IMR-90 (cell line): Measurements from ENCODE around the gene RECQL5. TPM values are rescaled to one million over a fixed set of nuclear protein-coding genes. Genes with fewer than 3 reads are reported as not detected.

ENCODE experiments used
- ATAC-seq: fragments of 200-7000 bp; cut with Tn5 transposase; 2 replicates; pipeline ENCODE4 v1.9.1; 2020; ENCODE audit warnings: low read depth, mild to moderate bottlenecking, moderate library complexity
- BruUV-seq: library from RNA; stranded (reverse); fragments of 400-500 nt; replicated peaks from 2 replicates; lab custom pipeline; 2021; lab: Mats Ljungman, UMichigan
- CTCF ChIA-PET: fragments of 300-600 bp; formaldehyde crosslinking; extraction: SDS; loops from one replicate; lab custom pipeline; 2021; ENCODE audit warnings: antibody characterized with exemption; lab: Yijun Ruan, JAX
- POLR2A ChIA-PET: fragments of 300-600 bp; sonication (Branson Sonifier 250); formaldehyde crosslinking; loops from one replicate; lab custom pipeline; 2022; ENCODE audit warnings: antibody characterized with exemption; ENCODE audit not compliant: unreplicated experiment; lab: Charles Lee
- DNase-seq: peaks from one replicate; pipeline ENCODE4 v3.0.0; 2013
- H2AFZ ChIP-seq: replicated peaks from 2 replicates; pipeline ENCODE3; 2013; ENCODE audit warnings: low read length, mild to moderate bottlenecking; ENCODE audit not compliant: poor library complexity
- H2AK5ac ChIP-seq: 2 replicates; pipeline ENCODE4 v1.6.1; 2013; ENCODE audit warnings: low read depth, low read length, inconsistent platforms
- H2AK9ac ChIP-seq: replicated peaks from 2 replicates; pipeline ENCODE3; 2013; ENCODE audit warnings: mild to moderate bottlenecking, low read depth, low read length, moderate library complexity; ENCODE audit not compliant: poor library complexity
- H2BK120ac ChIP-seq: 2 replicates; pipeline ENCODE4 v1.6.1; 2013; ENCODE audit warnings: low read depth, low read length, inconsistent platforms
- H2BK15ac ChIP-seq: 3 replicates; pipeline ENCODE4 v1.6.1; 2013; ENCODE audit warnings: low read depth, low read length, inconsistent platforms
- H2BK20ac ChIP-seq: 2 replicates; pipeline ENCODE4 v1.6.1; 2013; ENCODE audit warnings: low read depth, mild to moderate bottlenecking, inconsistent platforms, low read length, moderate library complexity
- H2BK5ac ChIP-seq: 2 replicates; pipeline ENCODE4 v1.6.1; 2013; ENCODE audit warnings: mild to moderate bottlenecking, low read depth, low read length, inconsistent platforms; ENCODE audit not compliant: poor library complexity, severe bottlenecking
- H3K14ac ChIP-seq: replicated peaks from 2 replicates; pipeline ENCODE4 v1.6.1; 2013; ENCODE audit warnings: low read depth, low read length, inconsistent platforms
- H3K18ac ChIP-seq: 2 replicates; pipeline ENCODE4 v1.6.1; 2013; ENCODE audit warnings: low read depth, low read length, control low read depth
- H3K23ac ChIP-seq: 2 replicates; pipeline ENCODE4 v1.6.1; 2013; ENCODE audit warnings: low read depth, low read length, inconsistent platforms
- H3K27ac ChIP-seq: 2 replicates; pipeline ENCODE4 v1.5.1; 2013; ENCODE audit warnings: mild to moderate bottlenecking, control low read depth, low read length; ENCODE audit not compliant: insufficient read depth
- H3K27me3 ChIP-seq: 2 replicates; pipeline ENCODE4 v1.6.1; 2013; ENCODE audit warnings: low read length; ENCODE audit not compliant: control insufficient read depth, insufficient read depth
- H3K36me3 ChIP-seq: 2 replicates; pipeline ENCODE4 v1.6.1; 2013; ENCODE audit warnings: low read length, mixed read lengths; ENCODE audit not compliant: control insufficient read depth, insufficient read depth
- H3K4ac ChIP-seq: 2 replicates; pipeline ENCODE4 v1.6.1; 2013; ENCODE audit warnings: low read depth, low read length, inconsistent platforms
- H3K4me1 ChIP-seq: 2 replicates; pipeline ENCODE4 v1.6.1; 2013; ENCODE audit warnings: low read length, mixed read lengths; ENCODE audit not compliant: control insufficient read depth, insufficient read depth
- H3K4me2 ChIP-seq: 2 replicates; pipeline ENCODE4 v1.6.1; 2013; ENCODE audit warnings: low read depth, mild to moderate bottlenecking, control low read depth, low read length, moderate library complexity
- H3K4me3 ChIP-seq: 2 replicates; pipeline ENCODE4 v1.5.1; 2013; ENCODE audit warnings: low read depth, mild to moderate bottlenecking, control low read depth, low read length, moderate library complexity; ENCODE audit not compliant: insufficient read depth
- H3K56ac ChIP-seq: 2 replicates; pipeline ENCODE4 v1.6.1; 2013; ENCODE audit warnings: low read length, inconsistent platforms; ENCODE audit not compliant: insufficient read depth; ENCODE audit errors: extremely low read depth
- H3K79me1 ChIP-seq, 2 experiments: 2 replicates each; pipeline ENCODE4 v1.6.1; 2013; ENCODE audit warnings: low read length in 2 of 2, inconsistent platforms in 1 of 2, low read depth in 1 of 2
- H3K9ac ChIP-seq: 2 replicates; pipeline ENCODE4 v1.6.1; 2013; ENCODE audit warnings: low read depth, low read length, control low read depth
- H3K9me1 ChIP-seq: 2 replicates; pipeline ENCODE4 v1.6.1; 2013; ENCODE audit warnings: low read length, inconsistent platforms; ENCODE audit not compliant: insufficient read depth
- H3K9me3 ChIP-seq: 2 replicates; pipeline ENCODE4 v1.6.1; 2013; ENCODE audit warnings: low read length; ENCODE audit not compliant: control insufficient read depth, insufficient read depth
- H4K20me1 ChIP-seq: 2 replicates; pipeline ENCODE4 v1.6.1; 2013; ENCODE audit warnings: low read length, inconsistent platforms; ENCODE audit not compliant: insufficient read depth
- H4K5ac ChIP-seq: 2 replicates; pipeline ENCODE4 v1.6.1; 2013; ENCODE audit warnings: mild to moderate bottlenecking, low read depth, low read length, control low read depth
- H4K8ac ChIP-seq, 2 experiments: 2 replicates each; pipeline ENCODE4 v1.6.1; 2013; ENCODE audit warnings: low read depth in 2 of 2, low read length in 2 of 2, control low read depth in 1 of 2, inconsistent platforms in 1 of 2
- H4K91ac ChIP-seq: 2 replicates; pipeline ENCODE4 v1.6.1; 2013; ENCODE audit warnings: low read depth, low read length, inconsistent platforms; ENCODE audit not compliant: insufficient read depth
- BHLHE40 ChIP-seq: fragments of 150-350 bp; IDR thresholded peaks from 2 replicates; pipeline ENCODE4 v1.6.1; 2016; ENCODE audit warnings: mild to moderate bottlenecking, low read depth, low read length
- CEBPB ChIP-seq: IDR thresholded peaks from 2 replicates; pipeline ENCODE4 v1.6.1; 2012; ENCODE audit warnings: low read depth, low read length, improper control_type of control experiment
- CHD1 ChIP-seq: IDR thresholded peaks from 2 replicates; pipeline ENCODE4 v1.6.1; 2012; ENCODE audit warnings: low read depth, low read length, improper control_type of control experiment
- MAZ ChIP-seq: IDR thresholded peaks from 2 replicates; pipeline ENCODE4 v1.6.1; 2012; ENCODE audit warnings: low read depth, mild to moderate bottlenecking, low read length, improper control_type of control experiment, moderate library complexity, borderline replicate concordance
- MXI1 ChIP-seq: IDR thresholded peaks from 2 replicates; pipeline ENCODE4 v1.6.1; 2012; ENCODE audit warnings: low read depth, mild to moderate bottlenecking, low read length, moderate library complexity, borderline replicate concordance
- NFE2L2 ChIP-seq: fragments of 150-350 bp; IDR thresholded peaks from 2 replicates; pipeline ENCODE4 v1.6.1; 2016; ENCODE audit warnings: low read depth, mild to moderate bottlenecking, low read length
- POLR2A ChIP-seq: IDR thresholded peaks from 2 replicates; pipeline ENCODE4 v1.6.1; 2012; ENCODE audit warnings: mild to moderate bottlenecking, low read depth, low read length
- RAD21 ChIP-seq: IDR thresholded peaks from 2 replicates; pipeline ENCODE4 v1.6.1; 2012; ENCODE audit warnings: low read length, improper control_type of control experiment
- RCOR1 ChIP-seq: IDR thresholded peaks from 2 replicates; pipeline ENCODE4 v1.6.1; 2012; ENCODE audit warnings: mild to moderate bottlenecking, low read length, improper control_type of control experiment; ENCODE audit not compliant: insufficient replicate concordance
- SMC3 ChIP-seq: fragments of 150-350 bp; IDR thresholded peaks from 2 replicates; pipeline ENCODE4 v1.6.1; 2016; ENCODE audit warnings: low read depth, mild to moderate bottlenecking, antibody characterized with exemption, low read length, moderate library complexity
- WGBS, 2 experiments: methylation state at CpG; one replicate each; pipeline versions ENCODE4 v1.1.5 to v1.1.7; 2013; ENCODE audit warnings: missing lambda C conversion rate in 2 of 2; ENCODE audit not compliant: insufficient read length in 1 of 2; ENCODE audit errors: extremely low coverage in 2 of 2; 5-methylcytosine and 5-hydroxymethylcytosine counted together
- dilution Hi-C: fragments of 300-500 bp; cut with HindIII; formaldehyde crosslinking; loops from one replicate; pipeline ENCODE4 v1.14.3; 2018; ENCODE audit warnings: low sequenced_read_pairs; ENCODE audit not compliant: unreplicated experiment
- in situ Hi-C: fragments of 300-500 bp; cut with MboI; formaldehyde crosslinking; loops from 3 replicates; pipeline ENCODE4 v1.14.3; 2019; ENCODE audit warnings: low sequenced_read_pairs, inconsistent platforms, mixed read lengths
- intact Hi-C: fragments of 100-400 bp; cut with micrococcal nuclease; formaldehyde crosslinking; loops from 2 replicates; pipeline ENCODE4 v1.10.0; 2022
- polyA plus RNA-seq, 3 experiments: library from polyadenylated mRNA; depleted of rRNA; stranded (reverse); fragments of >200 nt; gene quantifications; 2 replicates each; pipeline ENCODE4 v1.2.3, GENCODE V29; 2012; ENCODE audit warnings: low replicate concordance in 1 of 3
- total RNA-seq: library from RNA; depleted of rRNA; stranded (reverse); fragments of >200 nt; gene quantifications from 2 replicates; pipeline ENCODE4 v1.2.3, GENCODE V29; 2012
- TF ChIP-seq, protein P1 (sequence below): fragments of 150-350 bp; IDR thresholded peaks from 2 replicates; pipeline ENCODE4 v1.6.1; 2016; ENCODE audit warnings: low read depth, mild to moderate bottlenecking, low read length, moderate library complexity, borderline replicate concordance

Gene RECQL5
- total and polyA plus RNA-seq, 2 of the 4 experiments (the other 2 are of a cell fraction), result 7.3 to 23.7 TPM

GRCh38 chr17:75645501-75645888 lies 21.5 kb downstream of the RECQL5 start:
- no peak overlapping the region for H2AFZ ChIP-seq
- H3K4me1 ChIP-seq, result no peaks in the 10 kb centered on the region
- H3K9ac ChIP-seq, result no peak overlapping the region
- no peaks in the 10 kb centered on the region for H3K9me3 ChIP-seq
- H3K23ac ChIP-seq, result no peak overlapping the region
- H3K9me1 ChIP-seq, result no peaks in the 10 kb centered on the region
- H2BK15ac ChIP-seq, result no peak overlapping the region
- peaks cover 24% of the 10 kb centered on the region for H3K36me3 ChIP-seq
- CTCF ChIA-PET, result interaction anchor here (5.1 kb wide), 1 partner anchor 12 kb away, joined by 30 read pairs; the partner anchor contains the start of gene SMIM5
- DNase-seq (no peak), ATAC-seq (no peak)
- no peaks in the 10 kb centered on the region; a peak in 1 of 4 replicates for H3K79me1 ChIP-seq
- H3K4me2 ChIP-seq, result no peak overlapping the region
- in situ Hi-C loops (no loop called here), intact Hi-C loops (no loop called here), dilution Hi-C loops (no loop called here)
- no peak overlapping the region for H2AK5ac ChIP-seq
- H4K8ac ChIP-seq, result no peak overlapping the region
- POLR2A ChIA-PET, result no interaction called here
- TF ChIP-seq POLR2A, result no peak
- TF ChIP-seq MXI1, result no peak
- no peak for TF ChIP-seq NFE2L2
- TF ChIP-seq MAZ, result no peak
- no peak for TF ChIP-seq SMC3
- TF ChIP-seq CEBPB, result no peak
- TF ChIP-seq BHLHE40, result no peak
- TF ChIP-seq CHD1, result no peak
- no peak for TF ChIP-seq RAD21
- TF ChIP-seq, protein P1, sequence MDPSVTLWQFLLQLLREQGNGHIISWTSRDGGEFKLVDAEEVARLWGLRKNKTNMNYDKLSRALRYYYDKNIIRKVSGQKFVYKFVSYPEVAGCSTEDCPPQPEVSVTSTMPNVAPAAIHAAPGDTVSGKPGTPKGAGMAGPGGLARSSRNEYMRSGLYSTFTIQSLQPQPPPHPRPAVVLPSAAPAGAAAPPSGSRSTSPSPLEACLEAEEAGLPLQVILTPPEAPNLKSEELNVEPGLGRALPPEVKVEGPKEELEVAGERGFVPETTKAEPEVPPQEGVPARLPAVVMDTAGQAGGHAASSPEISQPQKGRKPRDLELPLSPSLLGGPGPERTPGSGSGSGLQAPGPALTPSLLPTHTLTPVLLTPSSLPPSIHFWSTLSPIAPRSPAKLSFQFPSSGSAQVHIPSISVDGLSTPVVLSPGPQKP, result no peak
- no peak for TF ChIP-seq RCOR1
- 84% methylated on average over 6 of the region's 7 CpGs; no CpG with 5 or more reads in 1 of the 2 experiments for WGBS, 2 experiments
- no peak overlapping the region for H3K27ac ChIP-seq
- H3K4ac ChIP-seq, result no peak overlapping the region
- H3K14ac ChIP-seq, result no peak overlapping the region
- no peaks in the 10 kb centered on the region for H4K20me1 ChIP-seq
- H4K5ac ChIP-seq, result no peak overlapping the region
- H3K56ac ChIP-seq, result no peak overlapping the region
- no peak overlapping the region for H3K18ac ChIP-seq
- H4K91ac ChIP-seq, result no peak overlapping the region
- H2BK120ac ChIP-seq, result no peak overlapping the region
- H3K4me3 ChIP-seq, result no peak overlapping the region
- no peaks in the 10 kb centered on the region for H3K27me3 ChIP-seq
- no peak overlapping the region for H2BK20ac ChIP-seq
- BruUV-seq, result no TSS peak
- H2AK9ac ChIP-seq, result no peak overlapping the region
- no peak overlapping the region for H2BK5ac ChIP-seq
